Right kidney (tissue), 1 donor: ENCODE data around the gene CMIP.

Experiments used
- DNase-seq: peaks from one replicate; pipeline ENCODE4 v3.0.0-alpha.2; 2016

The CMIP gene

GRCh38 chr16:81608523-81609209, 164.1 kb downstream of the CMIP start:
- DNase-seq, result no peak

GRCh38 chr16:81609323-81609892, 164.8 kb downstream of the CMIP start:
- no peak for DNase-seq

DNA sequence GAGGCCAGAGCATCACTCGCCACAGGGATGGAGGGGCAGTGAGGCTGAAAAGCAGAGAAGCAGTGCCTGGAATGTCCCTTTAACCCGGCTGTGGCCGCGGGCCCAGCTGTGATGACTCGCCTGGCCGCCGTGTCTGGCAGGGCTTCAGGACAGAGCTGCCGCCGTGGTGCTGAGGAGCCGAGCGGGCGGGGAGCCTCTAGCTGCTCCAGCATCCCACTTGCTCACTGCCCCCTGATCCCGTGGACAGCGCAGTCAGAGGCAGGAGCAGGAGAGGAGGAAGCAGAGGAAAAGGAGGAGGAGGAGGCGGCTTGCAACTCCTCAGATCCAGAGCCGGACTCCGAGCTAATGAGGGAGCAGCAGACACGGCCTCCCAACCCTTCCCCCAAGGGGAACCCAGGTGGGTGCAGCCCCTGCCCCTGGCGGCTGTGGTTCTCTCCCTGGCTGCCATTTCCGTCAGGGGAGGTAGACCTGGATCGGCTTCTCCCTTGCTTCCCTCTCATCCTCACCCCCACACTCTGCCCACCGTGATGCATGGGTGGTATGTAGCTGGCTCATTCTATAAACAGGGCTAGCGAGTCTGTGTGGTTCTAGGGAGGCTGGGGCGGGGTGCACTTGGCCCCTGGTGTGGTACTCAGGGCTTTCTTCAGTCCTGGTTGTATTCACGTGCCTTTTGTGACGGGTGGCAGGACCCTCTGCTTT, 165.7 kb downstream of the CMIP start:
- DNase-seq, result no peak

GRCh38 chr16:81610936-81611335, 166.3 kb downstream of the CMIP start:
- no peak for DNase-seq

DNA sequence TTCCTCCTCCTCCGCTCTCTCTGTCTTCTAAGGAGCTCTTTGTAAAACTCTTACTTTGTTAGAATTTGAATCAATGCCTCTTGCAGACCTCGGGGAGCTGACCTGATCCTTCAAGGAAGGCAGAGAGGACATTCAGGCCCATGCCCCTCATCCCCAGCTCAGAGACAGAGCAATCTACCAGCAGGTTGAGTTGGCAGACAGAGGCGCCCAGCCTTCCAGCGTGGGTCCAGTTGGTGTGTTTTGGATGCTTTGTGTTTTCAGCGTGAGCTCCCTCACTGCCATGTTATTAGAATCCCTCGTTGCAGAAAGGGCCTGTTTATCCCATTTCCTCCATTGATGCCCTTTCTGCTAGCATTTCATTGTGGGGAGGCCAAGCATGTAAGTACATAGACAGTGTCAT, 167.1 kb downstream of the CMIP start:
- no peak for DNase-seq

DNA sequence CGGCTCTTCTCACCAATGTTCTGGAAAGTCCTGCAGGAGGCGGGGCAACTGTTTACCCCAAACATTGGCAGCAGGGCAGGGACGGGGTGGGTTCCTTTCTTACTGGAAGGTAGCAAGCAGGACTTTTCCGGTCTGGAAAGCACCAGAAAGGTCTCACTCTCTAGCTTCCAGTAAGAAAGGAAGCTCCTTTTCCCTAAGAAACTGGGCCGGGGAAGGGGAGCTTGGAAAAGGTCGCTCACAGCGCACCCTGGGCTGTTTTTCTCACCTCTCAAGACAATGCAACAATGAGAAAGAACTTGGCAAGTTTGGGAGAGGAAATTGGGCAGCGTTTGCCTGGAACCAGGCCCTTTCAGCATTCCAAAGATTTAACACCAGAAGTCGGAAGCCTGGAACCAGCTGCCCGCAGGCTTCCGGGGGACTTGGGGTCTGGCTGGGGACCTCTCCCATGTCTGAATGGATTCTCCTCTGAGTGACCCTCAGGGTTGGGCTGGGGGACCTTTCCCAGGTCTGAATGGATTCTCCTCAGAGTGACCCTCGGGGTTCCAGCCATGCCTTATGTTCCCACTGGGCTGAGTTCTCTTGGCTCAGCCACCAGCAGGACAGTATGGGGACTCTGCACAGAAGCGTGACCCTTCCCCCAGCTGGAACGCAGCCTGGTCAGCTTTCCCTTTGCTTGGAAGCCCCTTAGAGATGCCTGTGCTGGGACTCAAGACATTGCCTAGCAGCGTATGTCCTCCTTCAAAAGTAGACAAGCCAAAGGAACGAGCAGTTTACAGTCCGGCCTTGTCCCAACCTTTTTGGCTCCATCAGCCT, 167.9 kb downstream of the CMIP start:
- DNase-seq, result no peak

- DNase-seq, result no peak
Measured at GRCh38 chr16:81614171-81614570, 169.6 kb downstream of the CMIP start.

DNA sequence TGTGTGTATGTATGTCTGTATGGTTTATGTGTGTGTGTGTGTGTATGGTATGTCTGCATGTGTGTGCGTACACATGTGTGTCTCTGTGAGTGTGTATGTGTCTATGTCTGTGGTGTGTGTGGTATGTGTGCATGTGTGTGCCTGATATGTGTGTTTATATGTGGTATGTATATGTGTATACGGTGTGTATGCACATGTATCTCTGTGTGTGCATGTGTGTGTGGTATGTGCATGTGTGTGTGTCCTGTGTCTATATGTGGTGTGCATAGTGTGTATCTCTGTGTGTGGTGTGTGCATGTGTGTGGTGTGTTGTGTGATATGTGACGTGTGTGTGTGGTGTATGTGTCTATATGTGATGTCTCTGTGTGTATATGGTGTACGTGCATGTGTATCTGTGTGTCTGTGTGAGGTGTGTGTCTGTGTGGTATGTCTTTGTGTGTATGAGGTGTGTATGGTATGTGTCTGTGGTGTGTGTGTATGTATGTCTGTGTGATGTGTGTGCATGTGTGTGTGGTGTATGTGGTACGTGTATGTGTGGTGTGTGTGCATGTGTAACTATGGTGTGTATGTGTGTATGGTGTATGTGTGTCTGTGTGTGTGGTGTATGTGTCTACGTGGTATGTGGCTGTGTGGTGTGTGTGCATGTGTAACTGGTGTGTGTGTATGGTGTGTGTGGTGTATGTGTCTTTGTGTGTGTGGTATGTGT, 170.2 kb downstream of the CMIP start:
- no peak for DNase-seq

GRCh38 chr16:81615411-81615810, 170.8 kb downstream of the CMIP start:
- no peak for DNase-seq

DNA sequence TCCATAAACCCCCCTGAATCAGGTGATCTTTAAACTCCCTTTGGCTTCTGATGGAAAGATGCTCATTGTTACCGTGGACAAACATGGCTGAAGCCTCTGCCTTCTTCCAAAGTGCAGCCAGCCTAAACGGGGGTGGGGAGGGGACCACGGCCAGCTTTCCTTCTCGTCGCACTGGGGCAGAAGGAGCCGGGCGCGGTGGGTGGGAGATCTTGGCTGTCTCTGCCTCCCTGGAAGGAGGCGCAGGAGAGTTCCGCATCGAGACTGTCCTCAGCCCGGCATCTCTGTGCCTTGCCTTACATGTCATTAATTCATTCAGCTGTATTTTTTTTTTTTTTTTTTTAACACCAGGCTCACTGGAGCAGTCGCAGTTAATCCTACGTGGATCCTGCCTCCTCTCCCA, 171.2 kb downstream of the CMIP start:
- no peak for DNase-seq

DNA sequence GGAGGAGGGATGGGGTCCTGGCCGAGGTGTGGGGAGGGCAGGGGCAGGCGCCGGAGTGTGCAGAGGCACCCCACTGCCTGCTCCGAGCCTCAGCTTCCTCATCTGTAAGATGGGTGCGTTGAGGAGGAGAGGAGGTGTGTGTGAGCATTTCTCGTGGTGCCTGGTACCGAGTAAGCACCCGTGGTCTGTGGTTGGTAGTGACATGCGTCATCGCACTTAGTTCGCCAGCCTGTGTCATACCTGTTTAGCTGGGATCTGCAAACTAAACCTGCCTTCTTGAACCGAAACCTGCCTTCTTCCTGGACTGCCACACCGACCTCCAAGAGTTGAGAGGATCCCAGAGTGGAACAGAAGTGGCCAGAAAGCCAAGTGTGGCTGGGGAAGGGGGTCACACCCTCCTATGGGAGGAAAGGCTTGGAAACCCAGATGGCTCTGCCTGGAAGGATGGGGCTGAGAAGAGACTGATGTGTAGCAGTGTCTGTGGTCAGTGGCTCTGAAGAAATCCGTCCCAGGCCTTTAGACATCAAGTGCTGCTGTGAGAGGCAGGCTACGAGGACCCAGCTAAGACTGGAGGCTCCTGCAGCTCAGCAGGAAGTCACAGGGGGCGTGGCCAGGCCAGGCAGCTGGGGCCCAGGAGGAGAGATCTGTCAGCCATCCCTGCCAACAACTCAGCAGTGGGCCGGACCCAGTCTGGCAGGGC, 171.9 kb downstream of the CMIP start:
- no peak for DNase-seq

- DNase-seq, result no peak
Measured at GRCh38 chr16:81617021-81617346, 172.4 kb downstream of the CMIP start.

- DNase-seq, result no peak
Measured at GRCh38 chr16:81618187-81618586, 173.6 kb downstream of the CMIP start.

- DNase-seq, result no peak
Measured at GRCh38 chr16:81618661-81619060, 174.1 kb downstream of the CMIP start.

GRCh38 chr16:81620029-81620428, 175.4 kb downstream of the CMIP start:
- DNase-seq, result no peak

- no peak for DNase-seq
Measured at GRCh38 chr16:81620796-81621195, 176.2 kb downstream of the CMIP start.

GRCh38 chr16:81621496-81621895, 176.9 kb downstream of the CMIP start:
- no peak for DNase-seq

DNA sequence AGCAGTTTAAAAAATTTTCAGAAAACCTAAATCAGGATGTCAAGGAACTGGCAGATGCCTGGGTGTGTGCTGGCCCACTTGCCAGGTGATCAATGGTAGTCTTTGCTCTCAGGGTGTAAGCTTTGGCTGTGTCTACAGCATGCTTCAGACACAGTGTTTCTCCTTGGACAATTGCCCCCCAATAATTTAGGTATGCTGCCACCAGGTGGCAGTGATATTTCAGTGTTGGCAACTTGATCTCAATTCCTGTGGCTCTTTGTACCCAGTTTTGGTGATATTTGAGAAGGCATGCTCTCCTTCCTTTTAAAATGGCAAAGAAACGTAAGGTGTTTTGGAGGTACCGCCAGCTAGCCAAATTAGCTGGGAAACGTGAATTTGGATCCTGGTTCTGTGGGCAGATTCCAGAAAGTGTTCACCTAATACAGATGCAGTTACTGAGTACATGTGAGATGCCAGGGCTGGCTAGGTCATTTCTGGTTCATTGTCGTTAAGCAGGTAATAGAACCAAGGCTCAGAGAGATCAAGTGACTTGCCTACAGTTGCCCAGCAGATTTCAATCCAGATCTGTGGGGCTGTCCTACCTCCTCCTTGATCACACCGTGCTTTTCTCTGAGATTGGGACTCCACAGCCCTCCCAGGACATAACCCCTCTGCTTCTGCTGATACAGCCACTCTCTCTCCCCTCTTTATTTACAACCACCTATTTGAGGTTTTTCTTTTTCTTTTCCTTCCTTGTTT, 178.9 kb downstream of the CMIP start:
- DNase-seq, result no peak

GRCh38 chr16:81624403-81624759, 179.8 kb downstream of the CMIP start:
- no peak for DNase-seq

DNA sequence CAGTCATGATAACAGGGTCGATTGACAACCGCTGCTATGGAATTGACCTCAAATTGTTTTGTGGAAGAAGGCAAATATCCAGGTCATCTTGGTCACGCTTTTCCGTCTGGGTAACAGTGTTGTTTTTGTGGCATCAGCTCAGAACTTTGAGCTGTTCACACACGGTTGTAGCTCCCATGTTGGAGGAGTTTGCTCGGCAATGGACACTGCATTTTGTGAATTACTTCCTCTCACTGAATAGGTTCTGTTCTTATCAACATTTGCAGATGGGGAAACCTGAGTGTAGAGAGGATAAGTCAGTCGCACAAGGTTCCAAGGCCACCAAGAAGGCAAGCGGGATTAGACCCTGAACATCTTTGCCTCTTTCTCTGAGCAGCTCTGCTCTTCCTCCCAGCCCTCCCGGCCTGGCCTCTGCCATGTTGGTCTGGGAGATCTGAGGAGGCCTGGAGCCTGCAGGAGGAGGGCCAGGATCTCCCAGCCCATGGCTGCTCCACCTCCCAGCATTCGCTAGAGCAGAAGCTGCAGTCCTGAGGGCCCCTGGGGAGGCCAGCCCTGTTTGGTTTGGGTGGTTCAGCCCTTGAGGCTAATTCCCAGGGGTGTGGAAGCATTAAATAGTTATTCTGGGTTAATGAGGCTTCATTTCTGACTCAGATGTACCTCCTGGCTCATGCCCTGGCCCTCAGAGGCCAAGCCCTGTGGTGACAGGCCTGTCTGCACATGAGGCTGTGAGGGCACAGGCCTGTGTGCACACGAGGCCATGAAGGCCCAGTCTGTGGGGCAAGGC, 180.3 kb downstream of the CMIP start:
- no peak for DNase-seq
